Nephron progenitor cell (in vitro differentiated cells): Measurements from ENCODE around the gene HTT-AS.

ENCODE experiments used
- DNase-seq: peaks from one replicate; pipeline ENCODE4 v3.0.0; 2021
- H3K27ac Mint-ChIP-seq: 2 replicates; pipeline ENCODE4 v1.8.0; 2021; ENCODE audit warnings: mild to moderate bottlenecking, moderate library complexity, mixed read lengths
- H3K27me3 Mint-ChIP-seq: 2 replicates; pipeline ENCODE4 v1.8.0; 2021; ENCODE audit warnings: mild to moderate bottlenecking, low read depth, mixed read lengths; ENCODE audit not compliant: poor library complexity
- H3K36me3 Mint-ChIP-seq: 2 replicates; pipeline ENCODE4 v1.8.0; 2021; ENCODE audit warnings: low read depth, mixed read lengths
- H3K4me1 Mint-ChIP-seq: 2 replicates; pipeline ENCODE4 v1.8.0; 2021; ENCODE audit warnings: mixed read lengths
- H3K4me3 Mint-ChIP-seq: 2 replicates; pipeline ENCODE4 v1.8.0; 2021; ENCODE audit warnings: mild to moderate bottlenecking, moderate library complexity, mixed read lengths
- H3K9me3 Mint-ChIP-seq: 2 replicates; pipeline ENCODE4 v1.8.0; 2021; ENCODE audit warnings: mild to moderate bottlenecking, moderate library complexity, mixed read lengths
- TF ChIP-seq, protein P1 (sequence below): fragments of 200-600 bp; sonication (generic); IDR thresholded peaks from 2 replicates; pipeline ENCODE4 v1.5.0; 2021; ENCODE audit warnings: antibody characterized with exemption

The HTT-AS gene

DNA sequence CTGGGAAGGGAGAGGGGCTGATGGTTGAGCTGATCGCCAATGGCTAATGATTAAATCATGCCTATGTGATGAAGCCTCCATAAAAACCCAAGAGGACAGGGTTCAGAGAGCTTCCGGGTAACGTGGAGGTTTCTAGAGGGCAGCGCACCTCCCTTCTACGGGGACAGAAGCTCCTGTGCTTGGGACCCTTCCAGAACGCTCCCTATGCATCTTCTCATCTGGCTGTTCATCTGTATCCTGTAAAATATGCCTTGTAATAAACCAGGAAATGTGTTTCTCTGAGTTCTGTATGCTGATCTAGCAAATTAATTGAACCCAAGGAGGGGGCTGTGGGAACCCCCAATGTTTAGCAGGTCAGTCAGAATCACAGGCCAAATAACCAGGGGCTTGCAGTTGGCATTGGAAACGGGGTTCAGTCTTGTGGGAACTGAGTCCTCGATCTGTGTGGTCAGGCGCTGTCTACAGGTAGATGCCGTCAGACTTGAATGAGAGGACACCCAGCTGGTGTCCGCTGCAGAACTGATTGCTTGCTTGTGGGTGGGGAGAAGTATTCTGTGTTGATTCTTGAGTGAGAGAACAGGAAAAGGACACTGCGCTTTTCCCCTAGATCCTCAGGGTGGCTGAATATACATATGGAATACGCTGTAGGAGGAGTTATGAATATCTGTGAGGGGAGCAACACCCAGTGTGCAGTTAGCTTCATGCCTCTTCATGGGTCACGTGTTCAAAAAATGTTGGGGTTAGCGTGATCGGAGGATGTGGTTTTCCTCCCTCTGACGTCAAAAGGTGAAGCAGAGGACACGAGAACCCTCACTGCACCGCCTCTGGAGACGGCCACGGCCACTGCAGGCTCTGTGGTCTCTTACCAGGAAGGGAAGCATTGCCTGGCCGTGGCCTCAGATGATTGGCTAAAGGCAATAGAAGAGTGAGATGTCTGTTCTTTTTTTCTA, 29.2 kb downstream of the HTT-AS start:
- Mint-ChIP-seq H3K27ac (no peak overlapping the region), H3K9me3 (no peaks in the 10 kb centered on the region), H3K27me3 (peaks cover 35% of the 10 kb centered on the region), H3K4me1 (no peaks in the 10 kb centered on the region), H3K4me3 (no peak overlapping the region), H3K36me3 (no peaks in the 10 kb centered on the region)
- DNase-seq, result no peak
- TF ChIP-seq, protein P1, sequence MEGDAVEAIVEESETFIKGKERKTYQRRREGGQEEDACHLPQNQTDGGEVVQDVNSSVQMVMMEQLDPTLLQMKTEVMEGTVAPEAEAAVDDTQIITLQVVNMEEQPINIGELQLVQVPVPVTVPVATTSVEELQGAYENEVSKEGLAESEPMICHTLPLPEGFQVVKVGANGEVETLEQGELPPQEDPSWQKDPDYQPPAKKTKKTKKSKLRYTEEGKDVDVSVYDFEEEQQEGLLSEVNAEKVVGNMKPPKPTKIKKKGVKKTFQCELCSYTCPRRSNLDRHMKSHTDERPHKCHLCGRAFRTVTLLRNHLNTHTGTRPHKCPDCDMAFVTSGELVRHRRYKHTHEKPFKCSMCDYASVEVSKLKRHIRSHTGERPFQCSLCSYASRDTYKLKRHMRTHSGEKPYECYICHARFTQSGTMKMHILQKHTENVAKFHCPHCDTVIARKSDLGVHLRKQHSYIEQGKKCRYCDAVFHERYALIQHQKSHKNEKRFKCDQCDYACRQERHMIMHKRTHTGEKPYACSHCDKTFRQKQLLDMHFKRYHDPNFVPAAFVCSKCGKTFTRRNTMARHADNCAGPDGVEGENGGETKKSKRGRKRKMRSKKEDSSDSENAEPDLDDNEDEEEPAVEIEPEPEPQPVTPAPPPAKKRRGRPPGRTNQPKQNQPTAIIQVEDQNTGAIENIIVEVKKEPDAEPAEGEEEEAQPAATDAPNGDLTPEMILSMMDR, result no peak

DNA sequence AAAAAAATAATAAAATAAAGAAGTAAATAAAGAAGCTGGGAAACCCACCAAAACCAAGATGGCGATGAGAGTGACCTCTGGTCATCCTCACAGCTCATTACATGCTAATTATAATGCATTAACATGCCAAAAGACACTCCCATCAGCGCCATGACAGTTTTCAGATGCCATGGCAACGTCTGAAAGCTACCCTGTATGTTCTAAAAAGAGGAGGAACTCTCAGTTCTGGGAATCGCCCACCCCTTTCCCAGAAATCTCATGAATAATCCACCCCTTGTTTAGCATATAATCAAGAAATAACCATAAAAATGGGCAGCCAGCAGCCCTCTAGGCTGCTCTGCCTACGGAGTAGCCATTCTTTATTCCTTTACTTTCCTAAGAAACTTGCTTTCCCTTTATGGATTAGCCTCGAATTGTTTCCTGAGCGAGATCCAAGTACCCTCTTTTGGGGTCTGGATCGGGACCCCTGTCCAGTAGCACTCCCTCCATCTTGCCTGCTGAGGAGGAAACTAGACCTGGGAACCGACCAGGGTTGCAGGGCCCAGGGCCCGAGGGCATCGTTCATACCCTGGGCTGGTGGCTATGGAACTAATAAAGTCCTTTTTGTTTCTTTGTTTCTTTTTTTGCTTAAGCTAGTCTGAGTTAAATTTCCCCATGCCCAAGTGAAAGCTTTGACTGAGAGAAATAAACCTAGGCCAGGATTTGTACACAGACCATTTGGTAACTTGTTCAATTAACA, 30.9 kb downstream of the HTT-AS start:
- H3K9me3 Mint-ChIP-seq, result no peaks in the 10 kb centered on the region
- DNase-seq, result no peak
- TF ChIP-seq, protein P1, result no peak
- H3K4me3 Mint-ChIP-seq, result no peak overlapping the region
- no peaks in the 10 kb centered on the region for H3K4me1 Mint-ChIP-seq
- H3K36me3 Mint-ChIP-seq, result no peaks in the 10 kb centered on the region
- H3K27ac Mint-ChIP-seq, result no peak overlapping the region
- peaks cover 26% of the 10 kb centered on the region for H3K27me3 Mint-ChIP-seq

DNA sequence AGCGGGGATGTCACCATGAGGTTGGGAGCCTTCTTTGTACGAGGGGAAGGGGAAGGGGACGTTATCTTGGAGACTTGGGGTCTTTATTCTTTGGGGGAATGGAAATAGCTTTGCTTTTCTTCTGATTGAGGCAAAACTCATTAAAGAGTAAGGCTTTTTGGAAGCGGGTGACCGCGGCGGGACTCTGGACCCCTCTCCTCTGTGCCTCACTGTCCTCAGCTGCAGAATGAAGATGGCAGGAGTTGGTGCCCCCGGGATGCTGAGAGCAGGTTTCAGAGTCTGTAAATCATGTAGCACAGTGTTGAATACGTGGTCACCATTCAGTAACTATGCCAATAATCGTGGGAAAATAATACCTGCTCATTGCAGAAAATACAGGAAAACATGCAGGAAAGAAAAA, 32.1 kb downstream of the HTT-AS start:
- H3K27me3 Mint-ChIP-seq, result peaks cover 32% of the 10 kb centered on the region
- H3K9me3 Mint-ChIP-seq, result no peaks in the 10 kb centered on the region
- H3K4me3 Mint-ChIP-seq, result no peak overlapping the region
- DNase-seq, result no peak
- no peaks in the 10 kb centered on the region for H3K36me3 Mint-ChIP-seq
- H3K4me1 Mint-ChIP-seq, result peaks cover 2% of the 10 kb centered on the region
- TF ChIP-seq, protein P1, result no peak
- peak overlapping the region; percentile 59 for H3K27ac Mint-ChIP-seq

DNA sequence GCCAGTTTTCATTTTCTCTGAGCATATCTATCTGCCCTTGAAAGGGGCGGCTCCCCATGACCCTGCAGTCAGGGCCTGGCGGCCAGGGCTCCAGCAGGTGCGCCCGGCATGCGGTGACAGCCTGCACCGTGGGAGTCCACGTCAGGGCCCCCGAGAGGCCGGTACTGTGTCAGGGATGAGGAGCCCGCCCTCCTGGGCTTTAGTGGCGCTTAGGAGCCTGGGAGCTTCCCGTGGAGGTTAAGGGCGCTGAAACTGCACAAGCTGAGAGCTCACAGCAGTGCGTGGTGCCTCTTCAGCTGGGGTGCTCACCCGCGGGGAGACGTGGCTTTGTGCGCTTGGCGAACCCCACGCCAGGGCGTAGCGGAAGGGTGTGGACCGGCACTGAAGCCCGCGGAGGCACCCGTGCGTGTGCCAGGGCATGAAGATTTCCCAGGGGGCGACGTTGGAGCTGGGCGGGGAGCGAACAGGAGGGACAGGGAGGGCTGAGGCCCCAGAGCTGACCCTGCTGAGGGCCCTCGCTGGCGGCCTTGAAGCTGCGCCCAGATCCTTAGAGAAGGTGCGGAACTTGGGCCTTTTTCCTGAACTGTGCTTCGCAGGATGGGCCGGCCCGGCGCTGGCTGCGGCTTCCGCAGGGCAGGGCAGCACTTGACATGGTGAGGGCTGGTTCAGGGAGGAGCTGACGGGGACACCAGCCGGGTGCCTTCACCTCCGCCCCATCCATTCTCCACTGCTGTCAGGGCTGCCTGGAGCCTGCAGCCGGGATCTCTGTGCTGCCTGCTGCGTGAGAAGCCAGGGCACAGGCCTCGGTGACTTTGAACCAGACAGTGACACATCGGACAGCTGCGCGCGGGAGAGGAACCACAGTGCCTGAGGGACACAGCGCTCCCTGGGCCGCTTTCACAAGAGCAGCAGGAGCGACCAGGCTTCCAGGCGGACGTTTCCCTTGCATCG, 32.9 kb downstream of the HTT-AS start:
- H3K36me3 Mint-ChIP-seq, result no peaks in the 10 kb centered on the region

More for the DNA sequence above, 32.9 kb downstream of the HTT-AS start:
- no peak overlapping the region for H3K4me3 Mint-ChIP-seq
- no peak overlapping the region for H3K27ac Mint-ChIP-seq
- TF ChIP-seq, protein P1, result no peak
- H3K4me1 Mint-ChIP-seq, result peaks cover 8% of the 10 kb centered on the region
- H3K27me3 Mint-ChIP-seq, result peaks cover 38% of the 10 kb centered on the region
- H3K9me3 Mint-ChIP-seq, result no peaks in the 10 kb centered on the region
- DNase-seq, result no peak
